Kidney (tissue), 14 donors: ENCODE results near the gene NCAM2. TPM values are rescaled to one million over a fixed set of nuclear protein-coding genes. Genes with fewer than 3 reads are reported as not detected.
A peak's percentile ranks its signal among the peaks of the same experiment; 100 is the strongest.

Source experiments
- DNase-seq, 5 donors: peaks; one replicate each; pipeline ENCODE4 v3.0.0-alpha.2; 2013 to 2020
- FAIRE-seq: peaks from 2 replicates; lab custom pipeline; 2012; peaks lifted over from hg19 to GRCh38; lab: Jason Lieb, UNC
- H3K27ac ChIP-seq, 2 donors: one replicate each; pipeline ENCODE4 v1.7.0; 2013; ENCODE audit warnings: low read depth in 2 of 2, low read length in 2 of 2, inconsistent platforms in 1 of 2
- H3K27me3 ChIP-seq: one replicate; pipeline ENCODE4 v1.7.1; 2013; ENCODE audit warnings: low read length, inconsistent platforms; ENCODE audit not compliant: control insufficient read depth, insufficient read depth
- H3K36me3 ChIP-seq, 3 donors: one replicate each; pipeline versions ENCODE4 v1.7.0 to v1.7.1; 2013; ENCODE audit warnings: low read length in 3 of 3, control low read depth in 1 of 3, inconsistent platforms in 1 of 3; ENCODE audit not compliant: insufficient read depth in 3 of 3, control insufficient read depth in 2 of 3
- H3K4me1 ChIP-seq, 3 donors: one replicate each; pipeline versions ENCODE4 v1.7.0 to v1.7.1; 2013; ENCODE audit warnings: low read length in 3 of 3, inconsistent platforms in 1 of 3, low read depth in 1 of 3; ENCODE audit not compliant: control insufficient read depth in 2 of 3, insufficient read depth in 2 of 3
- H3K4me3 ChIP-seq, 3 donors: one replicate each; pipeline versions ENCODE4 v1.7.0 to v1.8.1; 2013; ENCODE audit warnings: low read length in 3 of 3, control low read depth in 1 of 3, inconsistent platforms in 1 of 3
- H3K9ac ChIP-seq, 3 donors: one replicate each; pipeline versions ENCODE4 v1.7.0 to v1.7.1; 2013; ENCODE audit warnings: low read length in 3 of 3, control low read depth in 1 of 3, inconsistent platforms in 1 of 3
- H3K9me3 ChIP-seq, 3 donors: one replicate each; pipeline versions ENCODE4 v1.7.0 to v1.7.1; 2013; ENCODE audit warnings: low read length in 3 of 3, control low read depth in 1 of 3, inconsistent platforms in 1 of 3; ENCODE audit not compliant: control insufficient read depth in 2 of 3, insufficient read depth in 1 of 3
- CTCF ChIP-seq: IDR thresholded peaks from 3 replicates; pipeline ENCODE4 v1.5.1; 2012; ENCODE audit warnings: mild to moderate bottlenecking, moderate library complexity, borderline replicate concordance; ENCODE audit not compliant: insufficient read depth; ENCODE audit errors: extremely low read depth
- intact Hi-C: fragments of 100-400 bp; cut with DNase I; formaldehyde crosslinking; loops from one replicate; pipeline ENCODE4 v1.11.1; 2022
- polyA plus RNA-seq: library from polyadenylated mRNA; stranded (reverse); fragments of 350-450 nt; fragmentation: Illumina TruSeq; extraction: RNeasy Lipid Tissue Mini Kit (QIAGEN cat#74804); gene quantifications from one replicate; pipeline ENCODE4 v1.2.3, GENCODE V29; 2014; ENCODE audit warnings: low read depth, low replicate concordance; ENCODE audit not compliant: insufficient read depth
- total RNA-seq: library from RNA; stranded (reverse); fragmentation: NEBNext Ultra II Directional; extraction: Animal tissue kit (Norgen Biotek cat#: 25700); gene quantifications from one replicate; pipeline ENCODE4 v1.2.1, GENCODE V29; 2021
- donor health status: control.
- donor health status: control.
- donor health status: control.
- donor health status: control.
- donor health status: control.
- donor health status: DM: yes; HTN: yes; CAD: no.
- donor health status: Normal renal cell carcinoma (clear cell type).

Gene NCAM2
- total and polyA plus RNA-seq, 2 donors from 2014 or later = 0.13 to 0.82 TPM

GRCh38 chr21:21345872-21346271, 347.7 kb downstream of the NCAM2 start:
- Histone ChIP-seq H3K9me3 (peaks cover 0 to 12% (median 8%) of the 10 kb centered on the region in 3 donors), H3K27me3 (no peaks in the 10 kb centered on the region), H3K36me3 (no peaks in the 10 kb centered on the region), H3K27ac (no peak overlapping the region), H3K4me3 (no peak overlapping the region), H3K4me1 (no peaks in the 10 kb centered on the region), H3K9ac (no peak overlapping the region)
- no peak for TF ChIP-seq CTCF
- intact Hi-C loops = no loop called here
- FAIRE-seq (no peak), DNase-seq (no peak)

GRCh38 chr21:21366277-21366676, 368.1 kb downstream of the NCAM2 start:
- intact Hi-C loops = no loop called here
- no peaks in the 10 kb centered on the region for H3K27me3 ChIP-seq
- H3K27ac ChIP-seq = no peak overlapping the region
- H3K9ac ChIP-seq = no peak overlapping the region
- no peak for FAIRE-seq
- DNase-seq = no peak
- H3K4me3 ChIP-seq = no peak overlapping the region
- no peaks in the 10 kb centered on the region for H3K36me3 ChIP-seq
- no peaks in the 10 kb centered on the region for H3K9me3 ChIP-seq
- H3K4me1 ChIP-seq = no peaks in the 10 kb centered on the region
- TF ChIP-seq CTCF = no peak

- no peak for FAIRE-seq
- no peak for DNase-seq
- Histone ChIP-seq H3K4me3 (no peak overlapping the region), H3K4me1 (no peaks in the 10 kb centered on the region), H3K9me3 (no peaks in the 10 kb centered on the region), H3K27ac (no peak overlapping the region), H3K9ac (no peak overlapping the region), H3K36me3 (no peaks in the 10 kb centered on the region), H3K27me3 (no peaks in the 10 kb centered on the region)
- TF ChIP-seq CTCF = no peak
- intact Hi-C loops = no loop called here
Measured at GRCh38 chr21:21367583-21367982, 369.4 kb downstream of the NCAM2 start.

GRCh38 chr21:21373969-21374368, 375.8 kb downstream of the NCAM2 start:
- H3K36me3 ChIP-seq = no peaks in the 10 kb centered on the region
- DNase-seq (peak in 1 of 5 donors; percentile 2), FAIRE-seq (peak; percentile 13)
- no peak overlapping the region for H3K4me3 ChIP-seq
- no peaks in the 10 kb centered on the region for H3K9me3 ChIP-seq
- H3K27me3 ChIP-seq = no peaks in the 10 kb centered on the region
- H3K27ac ChIP-seq = no peak overlapping the region
- H3K9ac ChIP-seq = no peak overlapping the region
- TF ChIP-seq CTCF = no peak
- no peaks in the 10 kb centered on the region for H3K4me1 ChIP-seq
- intact Hi-C loops = no loop called here
